HepG2 (cell line): ENCODE measurements around the gene MT1M. TPM values are rescaled to one million over a fixed set of nuclear protein-coding genes. Genes with fewer than 3 reads are reported as not detected.

Source experiments
- ATAC-seq: fragments of 200-7000 bp; cut with Tn5 transposase; 3 replicates; pipeline ENCODE4 v1.9.1; 2020; ENCODE audit warnings: mild to moderate bottlenecking, moderate library complexity
- BruUV-seq: library from RNA; stranded (reverse); fragments of 400-500 nt; replicated peaks from 2 replicates; lab custom pipeline; 2021; lab: Mats Ljungman, UMichigan
- CTCF ChIA-PET: fragments of 300-600 bp; formaldehyde crosslinking; extraction: SDS; loops from one replicate; lab custom pipeline; 2021; ENCODE audit warnings: low total read pairs, inconsistent platforms, low intra/inter-chr PET ratio; lab: Yijun Ruan, JAX
- POLR2A ChIA-PET: fragments of 350-600 bp; sonication (Branson Sonifier 250); formaldehyde crosslinking; loops from one replicate; lab custom pipeline; 2020; ENCODE audit warnings: antibody characterized with exemption, inconsistent platforms; lab: Yijun Ruan, JAX
- DNase-seq: peaks from one replicate; pipeline ENCODE4 v3.0.0-alpha.2; 2015; ENCODE audit warnings: low spot score
- FAIRE-seq: peaks from 3 replicates; lab custom pipeline; 2011; peaks lifted over from hg19 to GRCh38; lab: Jason Lieb, UNC
- H2AFZ ChIP-seq: one replicate; pipeline ENCODE4 v1.6.1; 2011; ENCODE audit warnings: low read length, inconsistent platforms
- H3K27ac ChIP-seq: fragments of 300-600 bp; 3 replicates; pipeline ENCODE4 v1.8.0; 2011; ENCODE audit warnings: mixed run types, mild to moderate bottlenecking, mixed read lengths, low read length, inconsistent platforms; ENCODE audit not compliant: insufficient read depth; ENCODE audit errors: extremely low read length
- H3K27me3 ChIP-seq, 2 experiments: fragments of 200-600 bp in 1 of 2; 2 replicates in 1 of 2; 3 replicates in 1 of 2; pipeline versions ENCODE4 v1.6.0 to v1.8.0; 2011; ENCODE audit warnings: low read length in 2 of 2, mild to moderate bottlenecking in 2 of 2, moderate library complexity in 2 of 2, inconsistent platforms in 1 of 2; ENCODE audit not compliant: insufficient read depth in 2 of 2, control insufficient read depth in 1 of 2
- H3K36me3 ChIP-seq, 2 experiments: fragments of 200-600 bp in 1 of 2; replicated peaks in 1 of 2; 2 replicates in 1 of 2; 3 replicates in 1 of 2; pipeline versions ENCODE4 v1.5.1 to v1.8.0; 2011; ENCODE audit warnings: low read length in 2 of 2, inconsistent platforms in 1 of 2; ENCODE audit not compliant: insufficient read depth in 2 of 2, control insufficient read depth in 1 of 2
- H3K4me1 ChIP-seq: 2 replicates; pipeline ENCODE4 v1.5.1; 2012; ENCODE audit warnings: low read length, inconsistent platforms; ENCODE audit not compliant: insufficient read depth
- H3K4me2 ChIP-seq: 2 replicates; pipeline ENCODE4 v1.6.0; 2011; ENCODE audit warnings: low read depth, low read length, inconsistent platforms
- H3K4me3 ChIP-seq, 3 experiments: fragments of 200-600 bp in 1 of 3; sonication (generic), shearing (Covaris generic) in 1 of 3; replicated peaks in 1 of 3; 2 replicates each; pipeline ENCODE4 v1.5.1; 2011 to 2016; ENCODE audit warnings: low read length in 3 of 3, inconsistent platforms in 2 of 3, low read depth in 2 of 3, mild to moderate bottlenecking in 2 of 3, control low read depth in 1 of 3, mixed read lengths in 1 of 3; ENCODE audit not compliant: insufficient read depth in 1 of 3
- H3K79me2 ChIP-seq: one replicate; pipeline ENCODE4 v1.6.1; 2011; ENCODE audit warnings: low read length, inconsistent platforms; ENCODE audit not compliant: insufficient read depth
- H3K9ac ChIP-seq: 2 replicates; pipeline ENCODE4 v1.6.0; 2011; ENCODE audit warnings: mild to moderate bottlenecking, low read depth, low read length, inconsistent platforms; ENCODE audit not compliant: insufficient read depth
- H3K9me3 ChIP-seq: 2 replicates; pipeline ENCODE4 v1.5.1; 2012; ENCODE audit warnings: mild to moderate bottlenecking, low read length
- H4K20me1 ChIP-seq: 2 replicates; pipeline ENCODE4 v1.6.0; 2011; ENCODE audit warnings: inconsistent platforms, mild to moderate bottlenecking, low read length, moderate library complexity; ENCODE audit not compliant: insufficient read depth
- ASH2L ChIP-seq: fragments of 300-600, 200-600 bp; sonication (generic); IDR thresholded peaks from 2 replicates; pipeline ENCODE4 v1.7.0; 2017; ENCODE audit warnings: low read depth, mild to moderate bottlenecking, moderate library complexity, mixed read lengths, low read length; ENCODE audit not compliant: insufficient read length
- ESRRA ChIP-seq: sonication (generic); formaldehyde crosslinking; IDR thresholded peaks from 2 replicates; pipeline ENCODE4 v1.5.1; 2020; ENCODE audit warnings: mild to moderate bottlenecking, low read depth, missing genetic modification reagents
- HNF1B ChIP-seq: sonication (generic); formaldehyde crosslinking; IDR thresholded peaks from 2 replicates; pipeline ENCODE4 v1.5.1; 2020; ENCODE audit warnings: mild to moderate bottlenecking, moderate library complexity, missing genetic modification reagents
- MTA1 ChIP-seq: sonication (generic); formaldehyde crosslinking; IDR thresholded peaks from 2 replicates; pipeline ENCODE4 v1.4.0; 2020; ENCODE audit warnings: missing genetic modification reagents, mild to moderate bottlenecking, borderline replicate concordance
- NFYB ChIP-seq: sonication (generic); formaldehyde crosslinking; IDR thresholded peaks from 2 replicates; pipeline ENCODE4 v1.4.0; 2020; ENCODE audit warnings: missing genetic modification reagents
- NR2F1 ChIP-seq, 2 experiments: fragments of 450-650 bp in 1 of 2; formaldehyde crosslinking in 1 of 2; IDR thresholded peaks; 2 replicates each; pipeline versions ENCODE4 v1.5.0 to v1.6.1; 2016 to 2020; ENCODE audit warnings: mild to moderate bottlenecking in 1 of 2, missing compliant biosample characterization in 1 of 2, missing genetic modification reagents in 1 of 2, moderate library complexity in 1 of 2
- ONECUT2 ChIP-seq: sonication (generic); formaldehyde crosslinking; IDR thresholded peaks from 2 replicates; pipeline ENCODE4 v1.4.0; 2020; ENCODE audit warnings: missing genetic modification reagents
- TRIM24 ChIP-seq: sonication (generic); formaldehyde crosslinking; IDR thresholded peaks from 2 replicates; pipeline ENCODE4 v1.8.0; 2022; ENCODE audit warnings: mild to moderate bottlenecking, missing genetic modification reagents
- XRCC5 ChIP-seq: fragments of 200-400 bp; formaldehyde crosslinking; optimal IDR thresholded peaks from 2 replicates; pipeline ENCODE3; 2017; ENCODE audit warnings: mild to moderate bottlenecking, low read length
- YY1 ChIP-seq: IDR thresholded peaks from 2 replicates; pipeline ENCODE4 v1.6.1; 2011; ENCODE audit warnings: low read length, low read depth, moderate library complexity, mild to moderate bottlenecking; ENCODE audit not compliant: insufficient read depth, insufficient replicate concordance
- ZNF121 ChIP-seq: sonication (generic); formaldehyde crosslinking; IDR thresholded peaks from 2 replicates; pipeline ENCODE4 v1.5.0; 2020; ENCODE audit warnings: mild to moderate bottlenecking, missing genetic modification reagents
- ZNF362 ChIP-seq: sonication (generic); formaldehyde crosslinking; IDR thresholded peaks from 2 replicates; pipeline ENCODE4 v1.4.0; 2020; ENCODE audit warnings: missing genetic modification reagents, mild to moderate bottlenecking, borderline replicate concordance
- ZNF749 ChIP-seq: sonication (generic); formaldehyde crosslinking; IDR thresholded peaks from 2 replicates; pipeline ENCODE4 v1.8.0; 2022; ENCODE audit warnings: mild to moderate bottlenecking, missing genetic modification reagents, moderate library complexity, borderline replicate concordance
- whole genome bisulfite sequencing: methylation state at CpG from one replicate; pipeline ENCODE4 v1.1.6; 2017; ENCODE audit warnings: low lambda C conversion rate; 5-methylcytosine and 5-hydroxymethylcytosine counted together
- in situ Hi-C: cut with HindIII; loops from 2 replicates; pipeline ENCODE4 v1.10.0; 2017; ENCODE audit warnings: low pct_unique_long_range_greater_than_20kb; ENCODE audit not compliant: extremely low pct_ligation_motif_present
- intact Hi-C: fragments of 100-400 bp; cut with micrococcal nuclease; formaldehyde crosslinking; loops from one replicate; pipeline ENCODE4 v1.10.0; 2022; ENCODE audit not compliant: unreplicated experiment
- polyA plus RNA-seq, 8 experiments: library from polyadenylated mRNA; depleted of rRNA in 3 of 8; stranded (reverse) in 7 of 8; unstranded in 1 of 8; fragments of >200 nt; fragmentation: Illumina TruSeq in 4 of 8; extraction: Trizol in 4 of 8; gene quantifications; 2 replicates each; pipeline versions ENCODE4 v1.2.1 to v1.2.3, GENCODE V29; 2011 to 2016; ENCODE audit warnings: low read depth in 4 of 8, missing spikeins in 1 of 8, mixed read lengths in 1 of 8; ENCODE audit not compliant: insufficient read depth in 1 of 8
- total RNA-seq, 5 experiments: library from RNA; depleted of rRNA; stranded (reverse); fragments of >200 nt; fragmentation: Illumina TruSeq; extraction: Trizol; gene quantifications; 2 replicates each; pipeline ENCODE4 v1.2.3, GENCODE V29; 2016; ENCODE audit warnings: low read depth in 1 of 5
- TF ChIP-seq, protein P1 (sequence below): sonication (generic); IDR thresholded peaks from 2 replicates; pipeline ENCODE4 v1.6.1; 2016; ENCODE audit warnings: low read depth, borderline replicate concordance
- TF ChIP-seq, protein P2 (sequence below): sonication (generic); formaldehyde crosslinking; conservative IDR thresholded peaks from 2 replicates; pipeline ENCODE4 v1.5.0; 2020; ENCODE audit warnings: missing genetic modification reagents
- TF ChIP-seq, protein P3 (sequence below): sonication (generic); formaldehyde crosslinking; IDR thresholded peaks from 2 replicates; pipeline ENCODE4 v1.8.0; 2022; ENCODE audit warnings: missing genetic modification reagents, mild to moderate bottlenecking, inconsistent platforms, borderline replicate concordance
- TF ChIP-seq, protein P4 (sequence below): sonication (generic); formaldehyde crosslinking; IDR thresholded peaks from 2 replicates; pipeline ENCODE4 v1.4.0; 2020; ENCODE audit warnings: mild to moderate bottlenecking, missing genetic modification reagents

The MT1M gene
- total and polyA plus RNA-seq, 2 of the 13 experiments (the other 11 are each of a cell fraction or from before 2014, with no cell fraction given) = 4.6 TPM; not detected in 1

GRCh38 chr16:56640076-56640475 lies 7.6 kb downstream of the MT1M start:
- WGBS = 23% methylated on average over 1 of the region's 1 CpG
- no peak for ATAC-seq
- in situ Hi-C loops = no loop called here
- Histone ChIP-seq H3K4me2 (no peak overlapping the region), H3K9ac (no peak overlapping the region), H3K4me1 (peaks cover 47% of the 10 kb centered on the region), H3K9me3 (no peaks in the 10 kb centered on the region), H3K36me3 (no peaks in the 10 kb centered on the region), H3K27me3 (peaks cover 10 to 62% of the 10 kb centered on the region in 2 experiments; a peak in 4 of 5 replicates), H3K27ac (no peak overlapping the region), H3K4me3 (no peak overlapping the region), H4K20me1 (no peaks in the 10 kb centered on the region), H3K79me2 (no peaks in the 10 kb centered on the region), H2AFZ (no peak overlapping the region)
- no peak for TF ChIP-seq ZNF362
- TF ChIP-seq ONECUT2 (CRISPR knock-in tag) = no peak
- TF ChIP-seq, protein P1, sequence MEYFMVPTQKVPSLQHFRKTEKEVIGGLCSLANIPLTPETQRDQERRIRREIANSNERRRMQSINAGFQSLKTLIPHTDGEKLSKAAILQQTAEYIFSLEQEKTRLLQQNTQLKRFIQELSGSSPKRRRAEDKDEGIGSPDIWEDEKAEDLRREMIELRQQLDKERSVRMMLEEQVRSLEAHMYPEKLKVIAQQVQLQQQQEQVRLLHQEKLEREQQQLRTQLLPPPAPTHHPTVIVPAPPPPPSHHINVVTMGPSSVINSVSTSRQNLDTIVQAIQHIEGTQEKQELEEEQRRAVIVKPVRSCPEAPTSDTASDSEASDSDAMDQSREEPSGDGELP = no peak
- no peak for TF ChIP-seq TRIM24
- no peak for TF ChIP-seq NR2F1 (CRISPR knock-in tag; IDR thresholded peaks at IDR 0.05)
- TF ChIP-seq XRCC5 = no peak
- no peak for TF ChIP-seq NFYB (CRISPR knock-in tag)
- TF ChIP-seq ESRRA (CRISPR knock-in tag) = no peak
- TF ChIP-seq, protein P2, sequence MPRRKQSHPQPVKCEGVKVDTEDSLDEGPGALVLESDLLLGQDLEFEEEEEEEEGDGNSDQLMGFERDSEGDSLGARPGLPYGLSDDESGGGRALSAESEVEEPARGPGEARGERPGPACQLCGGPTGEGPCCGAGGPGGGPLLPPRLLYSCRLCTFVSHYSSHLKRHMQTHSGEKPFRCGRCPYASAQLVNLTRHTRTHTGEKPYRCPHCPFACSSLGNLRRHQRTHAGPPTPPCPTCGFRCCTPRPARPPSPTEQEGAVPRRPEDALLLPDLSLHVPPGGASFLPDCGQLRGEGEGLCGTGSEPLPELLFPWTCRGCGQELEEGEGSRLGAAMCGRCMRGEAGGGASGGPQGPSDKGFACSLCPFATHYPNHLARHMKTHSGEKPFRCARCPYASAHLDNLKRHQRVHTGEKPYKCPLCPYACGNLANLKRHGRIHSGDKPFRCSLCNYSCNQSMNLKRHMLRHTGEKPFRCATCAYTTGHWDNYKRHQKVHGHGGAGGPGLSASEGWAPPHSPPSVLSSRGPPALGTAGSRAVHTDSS (CRISPR knock-in tag) = no peak
- TF ChIP-seq, protein P3, sequence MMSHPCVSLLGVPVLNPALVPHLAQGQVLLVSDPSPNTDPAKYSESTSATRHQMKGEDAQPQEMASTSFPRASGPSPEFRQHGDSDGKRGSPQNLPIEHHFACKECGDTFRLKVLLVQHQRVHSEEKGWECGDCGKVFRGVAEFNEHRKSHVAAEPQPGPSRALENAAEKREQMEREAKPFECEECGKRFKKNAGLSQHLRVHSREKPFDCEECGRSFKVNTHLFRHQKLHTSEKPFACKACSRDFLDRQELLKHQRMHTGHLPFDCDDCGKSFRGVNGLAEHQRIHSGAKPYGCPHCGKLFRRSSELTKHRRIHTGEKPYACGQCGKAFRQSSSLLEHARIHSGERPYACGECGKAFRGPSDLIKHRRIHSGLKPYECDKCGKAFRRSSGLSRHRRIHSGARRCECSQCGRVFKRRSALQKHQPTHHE (CRISPR knock-in tag) = no peak
- TF ChIP-seq ASH2L = no peak
- no peak for TF ChIP-seq YY1
- no peak for TF ChIP-seq HNF1B (CRISPR knock-in tag)
- TF ChIP-seq MTA1 (CRISPR knock-in tag) = no peak
- TF ChIP-seq ZNF121 (CRISPR knock-in tag) = no peak
- TF ChIP-seq ZNF749 (CRISPR knock-in tag) = no peak
- TF ChIP-seq, protein P4, sequence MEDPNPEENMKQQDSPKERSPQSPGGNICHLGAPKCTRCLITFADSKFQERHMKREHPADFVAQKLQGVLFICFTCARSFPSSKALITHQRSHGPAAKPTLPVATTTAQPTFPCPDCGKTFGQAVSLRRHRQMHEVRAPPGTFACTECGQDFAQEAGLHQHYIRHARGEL (CRISPR knock-in tag) = no peak
- POLR2A ChIA-PET = interaction anchor here (0.8 kb wide), 1 partner anchor 37 kb away, joined by 3 read pairs; no protein-coding TSS in a partner anchor
- intact Hi-C loops = no loop called here
- DNase-seq = no peak
- CTCF ChIA-PET = no interaction called here
- FAIRE-seq = no peak
- BruUV-seq = no TSS peak
